Measurements from ENCODE around the gene ERC2. TPM values are rescaled to one million over a fixed set of nuclear protein-coding genes. Genes with fewer than 3 reads are reported as not detected.

ERC2 gene
- polyA plus RNA-seq, 2 of the 4 experiments (the other 2 are of a cell fraction), result 0.16 TPM; not detected in 1

DNA sequence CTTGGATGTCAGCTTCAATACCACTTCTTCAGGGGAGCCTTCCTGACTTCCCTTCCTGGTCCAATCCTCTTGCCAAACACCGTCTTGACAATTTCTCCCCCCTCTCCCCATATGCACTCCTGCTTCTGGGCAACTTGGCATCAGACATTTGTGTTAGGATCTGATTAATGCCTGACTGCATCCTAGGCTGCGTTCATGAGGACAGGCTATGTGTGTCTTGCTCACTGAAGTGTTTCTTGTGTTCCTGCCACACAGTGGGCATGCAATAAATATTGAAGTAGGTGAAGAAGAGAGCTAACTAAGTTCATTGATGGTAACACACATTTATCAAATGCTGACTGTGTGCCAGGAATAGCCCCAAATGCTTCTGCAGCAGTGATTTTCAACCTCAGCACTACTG, 944.8 kb downstream of the ERC2 start:
- H3K27ac ChIP-seq, result no peak overlapping the region
- no peak overlapping the region for H3K4me3 ChIP-seq
- no peak overlapping the region for H3K4me2 ChIP-seq
- FAIRE-seq, result no peak
- no peak for TF ChIP-seq ZNF302 (CRISPR knock-in tag; IDR thresholded peaks at IDR 0.05)
- TF ChIP-seq, protein P1, sequence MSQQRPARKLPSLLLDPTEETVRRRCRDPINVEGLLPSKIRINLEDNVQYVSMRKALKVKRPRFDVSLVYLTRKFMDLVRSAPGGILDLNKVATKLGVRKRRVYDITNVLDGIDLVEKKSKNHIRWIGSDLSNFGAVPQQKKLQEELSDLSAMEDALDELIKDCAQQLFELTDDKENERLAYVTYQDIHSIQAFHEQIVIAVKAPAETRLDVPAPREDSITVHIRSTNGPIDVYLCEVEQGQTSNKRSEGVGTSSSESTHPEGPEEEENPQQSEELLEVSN (IDR thresholded peaks at IDR 0.05; ENCODE audit: borderline replicate concordance, low read depth), result no peak
- TF ChIP-seq BHLHE40 (IDR thresholded peaks at IDR 0.05; ENCODE audit: low read depth, low read length), result no peak
- no peak for TF ChIP-seq NR3C1 (IDR thresholded peaks at IDR 0.05)
- TF ChIP-seq HOXA7 (CRISPR knock-in tag; IDR thresholded peaks at IDR 0.05), result no peak
- H3K4me1 ChIP-seq, result 0 out of 3 replicates have a peak, but pooled peaks cover 3% of the 10 kb centered on the region
- no peak for ATAC-seq
- WGBS (ENCODE audit: missing lambda C conversion rate), result 57% methylated on average over 2 of the region's 2 CpGs
- no peaks in the 10 kb centered on the region for H3K9me3 ChIP-seq
- DNase-seq (ENCODE audit: low read depth in 1 of 2, low spot score in 1 of 2), result no peak
- ChIA-PET CTCF (no interaction called here), POLR2A (no interaction called here)

DNA sequence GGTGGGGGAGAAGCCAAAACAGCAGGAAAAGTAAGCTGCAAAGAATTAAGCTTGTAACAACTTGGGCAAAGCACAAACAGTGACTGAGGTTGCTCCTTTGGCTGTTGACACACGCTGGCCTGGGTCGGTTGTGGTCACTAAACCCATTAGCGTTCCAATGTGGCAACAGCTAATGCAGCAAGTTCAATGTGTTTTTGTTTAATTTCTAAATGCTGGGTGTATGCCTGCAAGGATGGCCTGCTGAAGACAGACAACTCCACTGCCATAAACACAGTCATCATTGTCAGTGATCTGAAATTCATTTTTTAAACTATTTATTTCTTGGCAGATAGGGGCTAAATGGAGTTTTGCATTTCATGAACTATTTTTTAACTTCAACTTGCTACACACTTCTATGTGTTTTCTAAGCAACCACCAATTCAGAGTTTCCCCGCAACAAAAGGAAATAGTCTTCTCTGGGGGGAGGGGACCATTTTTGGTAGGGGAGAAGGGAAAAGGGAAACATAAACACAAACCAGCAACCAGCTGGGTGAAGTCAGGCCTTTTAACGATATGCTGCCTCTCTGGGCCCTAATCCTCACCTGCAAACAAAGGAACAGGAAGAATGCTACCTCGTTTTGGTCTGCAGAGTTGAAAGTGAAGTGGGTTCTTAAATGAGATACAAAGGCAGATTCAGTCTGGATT, 946.4 kb downstream of the ERC2 start:
- Histone ChIP-seq H3K4me1 (0 out of 3 replicates have a peak, but pooled peaks cover 3% of the 10 kb centered on the region), H3K4me2 (no peak overlapping the region), H3K27ac (no peak overlapping the region), H3K4me3 (no peak overlapping the region), H3K9me3 (no peaks in the 10 kb centered on the region)
- DNase-seq (ENCODE audit: low read depth in 1 of 2, low spot score in 1 of 2) (no peak), ATAC-seq (no peak), FAIRE-seq (no peak)
- WGBS (ENCODE audit: missing lambda C conversion rate), result 49% methylated on average over 6 of the region's 6 CpGs
- TF ChIP-seq RNF2 (IDR thresholded peaks at IDR 0.05; ENCODE audit: borderline replicate concordance, low read depth) (no peak), CBX2 (IDR thresholded peaks at IDR 0.05; ENCODE audit: borderline replicate concordance, low read depth) (no peak), RCOR1 (IDR thresholded peaks at IDR 0.05; ENCODE audit: low read depth, low read length) (no peak), TP53 (CRISPR knock-in tag; IDR thresholded peaks at IDR 0.05) (no peak), KDM5A (IDR thresholded peaks at IDR 0.05) (no peak), RAD21 (conservative IDR thresholded peaks at IDR 0.05 in 1 of 2, IDR thresholded peaks at IDR 0.05 in 1 of 2) (no peak), KDM1A (IDR thresholded peaks at IDR 0.05; ENCODE audit: low read depth) (no peak), NPAS2 (CRISPR knock-in tag; IDR thresholded peaks at IDR 0.05; ENCODE audit: borderline replicate concordance) (no peak), NFE2L2 (conservative IDR thresholded peaks at IDR 0.05; ENCODE audit: low read length) (no peak), HDAC2 (IDR thresholded peaks at IDR 0.05) (no peak), ZNF302 (CRISPR knock-in tag; IDR thresholded peaks at IDR 0.05) (no peak), HOXB5 (CRISPR knock-in tag; IDR thresholded peaks at IDR 0.05) (no peak), EP300 (IDR thresholded peaks at IDR 0.05) (no peak)
- TF ChIP-seq, protein P2, sequence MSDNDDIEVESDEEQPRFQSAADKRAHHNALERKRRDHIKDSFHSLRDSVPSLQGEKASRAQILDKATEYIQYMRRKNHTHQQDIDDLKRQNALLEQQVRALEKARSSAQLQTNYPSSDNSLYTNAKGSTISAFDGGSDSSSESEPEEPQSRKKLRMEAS (IDR thresholded peaks at IDR 0.05), result no peak
- TF ChIP-seq, protein P3, sequence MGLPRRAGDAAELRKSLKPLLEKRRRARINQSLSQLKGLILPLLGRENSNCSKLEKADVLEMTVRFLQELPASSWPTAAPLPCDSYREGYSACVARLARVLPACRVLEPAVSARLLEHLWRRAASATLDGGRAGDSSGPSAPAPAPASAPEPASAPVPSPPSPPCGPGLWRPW (IDR thresholded peaks at IDR 0.05), result no peak
- ChIA-PET POLR2A (no interaction called here), CTCF (no interaction called here)

DNA sequence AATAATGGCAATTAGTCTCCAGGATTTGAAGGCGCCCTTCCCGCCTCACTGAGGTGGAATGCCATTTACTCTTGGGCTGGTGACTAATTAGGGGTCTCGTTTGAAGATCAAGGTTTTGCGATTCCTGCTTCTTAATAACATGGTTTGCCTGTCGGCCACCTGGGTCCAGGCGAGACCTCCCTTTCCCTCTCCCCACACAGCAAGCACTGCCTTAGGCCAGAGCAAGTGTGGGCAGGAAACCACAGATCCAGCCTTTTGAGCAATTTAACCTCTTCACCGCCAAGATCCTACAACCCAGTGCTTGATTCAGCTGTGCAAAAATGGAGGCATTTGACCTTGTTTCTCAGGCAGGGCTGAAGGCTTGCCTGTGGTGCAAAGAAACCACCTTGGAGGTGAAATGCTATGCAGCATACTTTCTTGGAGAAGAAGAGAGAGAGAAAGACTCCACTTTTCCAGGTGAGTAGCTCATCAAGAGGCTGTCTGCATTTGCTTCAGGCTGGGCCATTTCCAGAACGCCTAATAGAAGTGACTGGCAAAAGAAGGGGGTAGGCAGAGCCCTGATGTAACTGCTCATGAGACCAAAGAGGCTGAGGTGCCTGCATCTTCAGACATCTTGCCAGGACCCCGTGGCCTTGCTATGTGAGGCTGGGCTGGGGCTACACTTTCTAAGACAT, 947.1 kb downstream of the ERC2 start:
- Histone ChIP-seq H3K9me3 (no peaks in the 10 kb centered on the region), H3K27ac (no peak overlapping the region), H3K4me3 (no peak overlapping the region), H3K4me1 (0 out of 3 replicates have a peak, but pooled peaks cover 3% of the 10 kb centered on the region), H3K4me2 (no peak overlapping the region)
- FAIRE-seq (no peak), ATAC-seq (no peak), DNase-seq (ENCODE audit: low read depth in 1 of 2, low spot score in 1 of 2) (no peak)
- TF ChIP-seq TP53 (CRISPR knock-in tag; IDR thresholded peaks at IDR 0.05) (no peak), ZSCAN20 (CRISPR knock-in tag; IDR thresholded peaks at IDR 0.05) (no peak), HEYL (CRISPR knock-in tag; IDR thresholded peaks at IDR 0.05) (no peak), ZC3H11A (IDR thresholded peaks at IDR 0.05) (no peak), MAZ (IDR thresholded peaks at IDR 0.05; ENCODE audit: borderline replicate concordance, low read depth, low read length) (no peak), ZNF302 (CRISPR knock-in tag; IDR thresholded peaks at IDR 0.05) (no peak), EHF (CRISPR knock-in tag; IDR thresholded peaks at IDR 0.05) (no peak)
- TF ChIP-seq, protein P1 (IDR thresholded peaks at IDR 0.05; ENCODE audit: borderline replicate concordance, low read depth), result no peak
- CTCF ChIA-PET, result no interaction called here
- WGBS (ENCODE audit: missing lambda C conversion rate), result 76% methylated on average over 9 of the region's 9 CpGs
- POLR2A ChIA-PET, result no interaction called here
